Measurements from ENCODE around the gene CST6.

DNA sequence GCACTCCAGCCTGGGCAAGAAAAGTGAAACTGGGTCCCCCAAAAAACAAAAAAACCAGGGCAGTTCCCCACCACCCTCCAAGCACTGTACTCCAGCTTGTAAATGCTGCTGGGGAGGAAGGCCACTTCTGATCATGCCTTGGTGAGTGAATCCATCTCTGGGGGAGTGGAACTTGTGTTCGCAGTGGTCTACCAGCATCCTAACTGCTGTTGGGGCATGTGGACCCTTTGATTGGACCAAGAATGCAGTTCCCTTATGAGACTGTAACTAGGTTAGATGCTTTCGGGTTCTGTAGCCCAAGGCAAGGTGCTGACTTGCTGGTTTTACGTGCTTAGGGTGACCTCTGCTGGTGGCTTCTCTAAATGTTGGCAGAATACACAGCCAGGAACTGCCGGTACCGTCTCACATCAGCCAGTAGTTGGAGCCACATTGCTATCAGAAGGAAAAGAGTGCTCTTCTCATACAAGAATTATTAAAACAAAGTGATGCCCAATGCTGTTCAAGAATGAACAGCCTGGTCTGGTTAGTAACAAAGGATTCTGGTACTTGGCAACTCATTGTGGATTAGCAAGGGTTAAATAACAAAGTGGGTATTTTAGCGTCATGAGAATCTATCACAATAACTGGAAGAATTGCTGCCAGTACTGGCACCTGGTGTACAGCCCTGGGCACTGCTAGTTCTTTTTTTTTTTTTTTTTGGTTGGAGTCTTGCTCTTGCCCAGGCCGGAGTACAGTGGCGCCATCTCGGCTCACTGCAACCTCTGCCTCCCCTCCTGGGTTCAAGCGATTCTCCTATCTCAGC lies 22.8 kb upstream of the CST6 start:
- TF ChIP-seq CTCF (IDR thresholded peaks at IDR 0.05) (peak; percentile 72 to 100 (median 96)), POLR2A (IDR thresholded peaks at IDR 0.05) (no peak)

All from thyroid gland (tissue), 4 donors.